Epithelial cell of prostate (primary cell): Measurements from ENCODE around the gene UST.
"Not testable (repeated sequence)": the region's sequence is repeated elsewhere in the genome, so short reads cannot be mapped to it uniquely, and the experiment has no call there.

Experiments used
- DNase-seq: peaks from one replicate; pipeline ENCODE4 v3.0.0-alpha.2; 2011; ENCODE audit warnings: low read depth, low spot score
- H3K27ac ChIP-seq: fragments of 450-650 bp; 2 replicates; pipeline ENCODE4 v1.5.1; 2017; ENCODE audit warnings: mild to moderate bottlenecking

UST gene

GRCh38 chr6:149016716-149017115 is 269.9 kb downstream of the UST start:
- H3K27ac ChIP-seq: no peak overlapping the region
- DNase-seq: no peak

GRCh38 chr6:149020319-149020718 is 273.5 kb downstream of the UST start:
- no peak for DNase-seq

GRCh38 chr6:149024361-149024760 is 277.5 kb downstream of the UST start:
- no peak for DNase-seq
- H3K27ac ChIP-seq: no peak overlapping the region

More at GRCh38 chr6:149020319-149020718, 273.5 kb downstream of the UST start:
- peak overlapping the region; percentile 24 for H3K27ac ChIP-seq

- DNase-seq: no peak
These were observed 278.2 kb downstream of the UST start for GRCh38 chr6:149025061-149025460.

GRCh38 chr6:149026530-149026942 is 279.7 kb downstream of the UST start:
- peak; percentile 26 for DNase-seq
- no peak overlapping the region for H3K27ac ChIP-seq

More at GRCh38 chr6:149025061-149025460, 278.2 kb downstream of the UST start:
- H3K27ac ChIP-seq: no peak overlapping the region

- DNase-seq: no peak
- no peak overlapping the region for H3K27ac ChIP-seq
These were observed 280.7 kb downstream of the UST start for GRCh38 chr6:149027484-149027883.

- H3K27ac ChIP-seq: no peak overlapping the region
- peak; percentile 33 for DNase-seq
These were observed 282.1 kb downstream of the UST start for GRCh38 chr6:149028767-149029405.

- no peak for DNase-seq
- H3K27ac ChIP-seq: no peak overlapping the region
These were observed 284.5 kb downstream of the UST start for GRCh38 chr6:149031201-149031858.

GRCh38 chr6:149031859-149032598 is 285.2 kb downstream of the UST start:
- no peak overlapping the region for H3K27ac ChIP-seq
- DNase-seq: no peak

GRCh38 chr6:149032599-149033405 is 286.0 kb downstream of the UST start:
- H3K27ac ChIP-seq: no peak overlapping the region
- no peak for DNase-seq

GRCh38 chr6:149033454-149033853 is 286.6 kb downstream of the UST start:
- no peak for DNase-seq
- no peak overlapping the region for H3K27ac ChIP-seq

- DNase-seq: no peak
These were observed 288.9 kb downstream of the UST start for GRCh38 chr6:149035766-149036165.

GRCh38 chr6:149037051-149037671 is 290.3 kb downstream of the UST start:
- H3K27ac ChIP-seq: no peak overlapping the region
- no peak for DNase-seq

More at GRCh38 chr6:149035766-149036165, 288.9 kb downstream of the UST start:
- H3K27ac ChIP-seq: no peak overlapping the region

GRCh38 chr6:149039025-149039424 is 292.2 kb downstream of the UST start:
- DNase-seq, H3K27ac ChIP-seq: not testable (repeated sequence)

- DNase-seq: no peak
- H3K27ac ChIP-seq: no peak overlapping the region
These were observed 295.1 kb downstream of the UST start for GRCh38 chr6:149041953-149042352.

- H3K27ac ChIP-seq: no peak overlapping the region
- DNase-seq: no peak
These were observed 296.8 kb downstream of the UST start for GRCh38 chr6:149043476-149044130.

- DNase-seq: no peak
- no peak overlapping the region for H3K27ac ChIP-seq
These were observed 297.7 kb downstream of the UST start for GRCh38 chr6:149044528-149044927.

- no peak for DNase-seq
These were observed 298.6 kb downstream of the UST start for GRCh38 chr6:149045404-149045803.

GRCh38 chr6:149046164-149046821 is 299.5 kb downstream of the UST start:
- DNase-seq: no peak
- no peak overlapping the region for H3K27ac ChIP-seq

More at GRCh38 chr6:149045404-149045803, 298.6 kb downstream of the UST start:
- no peak overlapping the region for H3K27ac ChIP-seq
